GM23338 (cell line): ENCODE results near the gene PYGO1. TPM values are rescaled to one million over a fixed set of nuclear protein-coding genes. Genes with fewer than 3 reads are reported as not detected.

Experiments
- ATAC-seq: fragments of 200-7000 bp; cut with Tn5 transposase; 3 replicates; pipeline ENCODE4 v1.9.1; 2020
- DNase-seq: peaks from one replicate; pipeline ENCODE4 v3.0.0-alpha.2; 2015; ENCODE audit warnings: low spot score
- H2AFZ ChIP-seq: fragments of 200-600 bp; sonication (generic); 2 replicates; pipeline ENCODE4 v1.8.0; 2016; ENCODE audit warnings: antibody characterized with exemption, mild to moderate bottlenecking, moderate library complexity
- H3F3A ChIP-seq: fragments of 200-600 bp; sonication (generic); replicated peaks from 2 replicates; pipeline ENCODE4 v1.8.0; 2017; ENCODE audit warnings: antibody characterized with exemption, mixed run types, low read depth
- H3K27ac ChIP-seq: fragments of 200-600 bp; sonication (generic); 2 replicates; pipeline ENCODE4 v1.6.1; 2016; ENCODE audit warnings: low read depth
- H3K27me3 ChIP-seq: fragments of 200-600 bp; sonication (generic); 2 replicates; pipeline ENCODE4 v1.8.0; 2016; ENCODE audit warnings: mild to moderate bottlenecking, mixed run types, moderate library complexity; ENCODE audit not compliant: insufficient read depth
- H3K36me3 ChIP-seq: fragments of 200-600 bp; sonication (generic); 2 replicates; pipeline ENCODE4 v1.8.0; 2016; ENCODE audit warnings: mild to moderate bottlenecking; ENCODE audit not compliant: insufficient read depth
- H3K4me1 ChIP-seq: fragments of 200-600 bp; sonication (generic); 2 replicates; pipeline ENCODE4 v1.8.0; 2016; ENCODE audit warnings: mild to moderate bottlenecking, moderate library complexity; ENCODE audit not compliant: insufficient read depth
- H3K4me2 ChIP-seq: fragments of 200-600 bp; sonication (generic); 2 replicates; pipeline ENCODE4 v1.7.1; 2017; ENCODE audit warnings: mixed run types
- H3K4me3 ChIP-seq: fragments of 200-600 bp; sonication (generic); 2 replicates; pipeline ENCODE4 v1.6.1; 2016; ENCODE audit warnings: mixed run types
- H3K79me2 ChIP-seq: fragments of 200-600 bp; sonication (generic); replicated peaks from 2 replicates; pipeline ENCODE4 v1.8.0; 2017; ENCODE audit warnings: mild to moderate bottlenecking; ENCODE audit not compliant: insufficient read depth
- H3K9me2 ChIP-seq: fragments of 200-600 bp; sonication (generic); 2 replicates; pipeline ENCODE4 v1.8.0; 2017; ENCODE audit not compliant: insufficient read depth
- H4K20me1 ChIP-seq: fragments of 200-600 bp; sonication (generic); replicated peaks from 2 replicates; pipeline ENCODE4 v1.8.0; 2017; ENCODE audit warnings: mild to moderate bottlenecking; ENCODE audit not compliant: insufficient read depth
- H3K27ac Mint-ChIP-seq: 2 replicates; pipeline ENCODE4 v1.8.0; 2020; ENCODE audit warnings: inconsistent platforms, mild to moderate bottlenecking, moderate library complexity, mixed read lengths
- H3K27me3 Mint-ChIP-seq: 3 replicates; pipeline ENCODE4 v1.8.0; 2022; ENCODE audit warnings: low read depth, mild to moderate bottlenecking, moderate library complexity, mixed read lengths, inconsistent platforms; ENCODE audit not compliant: insufficient read depth, poor library complexity
- H3K36me3 Mint-ChIP-seq: 3 replicates; pipeline ENCODE4 v1.8.0; 2021; ENCODE audit warnings: low read depth, mild to moderate bottlenecking, inconsistent platforms, moderate library complexity, mixed read lengths
- H3K4me1 Mint-ChIP-seq: 3 replicates; pipeline ENCODE4 v1.8.0; 2020; ENCODE audit warnings: mild to moderate bottlenecking, inconsistent platforms, mixed read lengths
- H3K4me3 Mint-ChIP-seq: 3 replicates; pipeline ENCODE4 v1.8.0; 2021; ENCODE audit warnings: moderate library complexity, mild to moderate bottlenecking, inconsistent platforms, mixed read lengths
- H3K9me3 Mint-ChIP-seq: 3 replicates; pipeline ENCODE4 v1.8.0; 2020; ENCODE audit warnings: moderate library complexity, mild to moderate bottlenecking, inconsistent platforms, mixed read lengths
- CREB1 ChIP-seq: fragments of 250-450 bp; sonication (Bioruptor Pico); IDR thresholded peaks from 2 replicates; pipeline ENCODE4 v1.5.0; 2020; ENCODE audit warnings: low read depth, mild to moderate bottlenecking, moderate library complexity
- EZH2 ChIP-seq: fragments of 200-600 bp; sonication (generic); IDR thresholded peaks from one replicate; pipeline ENCODE4 v1.8.0; 2017; ENCODE audit warnings: antibody characterized with exemption, mild to moderate bottlenecking, low read depth; ENCODE audit not compliant: unreplicated experiment
- EZH2phosphoT487 ChIP-seq: fragments of 200-600 bp; sonication (generic); IDR thresholded peaks from one replicate; pipeline ENCODE4 v1.8.1; 2018; ENCODE audit warnings: antibody characterized with exemption; ENCODE audit not compliant: unreplicated experiment
- JUNB ChIP-seq: IDR thresholded peaks from one replicate; pipeline ENCODE4 v1.6.1; 2016; ENCODE audit warnings: antibody characterized with exemption; ENCODE audit not compliant: unreplicated experiment
- NANOG ChIP-seq: IDR thresholded peaks from 2 replicates; pipeline ENCODE4 v1.6.1; 2016; ENCODE audit warnings: antibody characterized with exemption, borderline replicate concordance
- POLR2AphosphoS5 ChIP-seq: IDR thresholded peaks from 2 replicates; pipeline ENCODE4 v1.6.1; 2016; ENCODE audit warnings: antibody characterized with exemption, low read depth
- STAT1 ChIP-seq: IDR thresholded peaks from one replicate; pipeline ENCODE4 v1.6.1; 2016; ENCODE audit warnings: antibody characterized with exemption; ENCODE audit not compliant: unreplicated experiment
- ZNF331 ChIP-seq: fragments of 250-450 bp; sonication (Bioruptor Pico); IDR thresholded peaks from 2 replicates; pipeline ENCODE4 v1.5.0; 2020; ENCODE audit warnings: low read depth, mild to moderate bottlenecking, moderate library complexity
- polyA plus RNA-seq: library from polyadenylated mRNA; unstranded; fragments of >200 nt; fragmentation: Nextera tagmentation; extraction: Ambion mirVana; gene quantifications from 2 replicates; pipeline ENCODE4 v1.2.1, GENCODE V29; 2016
- total RNA-seq: library from RNA; depleted of rRNA; stranded (reverse); fragments of >200 nt; shearing (Covaris generic); gene quantifications from 2 replicates; pipeline ENCODE4 v1.2.3, GENCODE V29; 2014
- TF ChIP-seq, protein P1 (sequence below): IDR thresholded peaks from one replicate; pipeline ENCODE4 v1.6.1; 2018; ENCODE audit warnings: antibody characterized with exemption; ENCODE audit not compliant: unreplicated experiment
- TF ChIP-seq, protein P2 (sequence below): fragments of 250-450 bp; sonication (Bioruptor Pico); IDR thresholded peaks from 2 replicates; pipeline ENCODE4 v1.5.0; 2020; ENCODE audit warnings: mild to moderate bottlenecking, moderate library complexity
- TF ChIP-seq, protein P3 (sequence below): IDR thresholded peaks from 2 replicates; pipeline ENCODE4 v1.6.1; 2016; ENCODE audit warnings: antibody characterized with exemption

The PYGO1 gene
- total and polyA plus RNA-seq, 2 experiments from 2014 or later, result 0.18 to 0.52 TPM

DNA sequence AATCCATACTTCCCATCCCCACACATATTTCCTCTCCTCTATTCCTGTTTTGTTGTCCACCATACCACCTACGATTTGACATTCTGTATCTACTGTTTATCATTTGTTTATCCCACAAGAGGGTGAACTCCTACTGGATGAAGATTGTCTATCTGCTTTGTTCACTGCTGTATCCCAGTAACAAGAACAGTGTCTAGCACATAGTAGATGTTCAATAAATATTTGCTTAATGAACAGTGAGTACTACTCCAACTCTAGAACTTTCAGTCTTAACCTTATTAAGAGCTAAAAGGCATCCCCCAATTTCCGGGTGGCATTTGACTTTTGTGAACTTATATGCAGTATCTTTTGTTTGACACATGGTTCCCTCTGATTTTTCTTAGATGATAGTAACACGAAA is 1.3 kb downstream of the PYGO1 start:
- H3K4me1 ChIP-seq, result 0 out of 2 replicates have a peak, but pooled peaks cover 3% of the 10 kb centered on the region
- peaks cover 76% of the 10 kb centered on the region for H3K27me3 ChIP-seq
- peak overlapping the region; percentile 77 for H3K4me3 ChIP-seq
- DNase-seq (no peak), ATAC-seq (no peak)
- H3K27ac ChIP-seq, result no peak overlapping the region
- H3K27me3 Mint-ChIP-seq, result peaks cover 24% of the 10 kb centered on the region
- TF ChIP-seq STAT1, result no peak
- TF ChIP-seq, protein P1, sequence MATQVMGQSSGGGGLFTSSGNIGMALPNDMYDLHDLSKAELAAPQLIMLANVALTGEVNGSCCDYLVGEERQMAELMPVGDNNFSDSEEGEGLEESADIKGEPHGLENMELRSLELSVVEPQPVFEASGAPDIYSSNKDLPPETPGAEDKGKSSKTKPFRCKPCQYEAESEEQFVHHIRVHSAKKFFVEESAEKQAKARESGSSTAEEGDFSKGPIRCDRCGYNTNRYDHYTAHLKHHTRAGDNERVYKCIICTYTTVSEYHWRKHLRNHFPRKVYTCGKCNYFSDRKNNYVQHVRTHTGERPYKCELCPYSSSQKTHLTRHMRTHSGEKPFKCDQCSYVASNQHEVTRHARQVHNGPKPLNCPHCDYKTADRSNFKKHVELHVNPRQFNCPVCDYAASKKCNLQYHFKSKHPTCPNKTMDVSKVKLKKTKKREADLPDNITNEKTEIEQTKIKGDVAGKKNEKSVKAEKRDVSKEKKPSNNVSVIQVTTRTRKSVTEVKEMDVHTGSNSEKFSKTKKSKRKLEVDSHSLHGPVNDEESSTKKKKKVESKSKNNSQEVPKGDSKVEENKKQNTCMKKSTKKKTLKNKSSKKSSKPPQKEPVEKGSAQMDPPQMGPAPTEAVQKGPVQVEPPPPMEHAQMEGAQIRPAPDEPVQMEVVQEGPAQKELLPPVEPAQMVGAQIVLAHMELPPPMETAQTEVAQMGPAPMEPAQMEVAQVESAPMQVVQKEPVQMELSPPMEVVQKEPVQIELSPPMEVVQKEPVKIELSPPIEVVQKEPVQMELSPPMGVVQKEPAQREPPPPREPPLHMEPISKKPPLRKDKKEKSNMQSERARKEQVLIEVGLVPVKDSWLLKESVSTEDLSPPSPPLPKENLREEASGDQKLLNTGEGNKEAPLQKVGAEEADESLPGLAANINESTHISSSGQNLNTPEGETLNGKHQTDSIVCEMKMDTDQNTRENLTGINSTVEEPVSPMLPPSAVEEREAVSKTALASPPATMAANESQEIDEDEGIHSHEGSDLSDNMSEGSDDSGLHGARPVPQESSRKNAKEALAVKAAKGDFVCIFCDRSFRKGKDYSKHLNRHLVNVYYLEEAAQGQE, result no peak
- no peak for TF ChIP-seq ZNF331 (CRISPR knock-in tag)
- no peak for TF ChIP-seq JUNB
- H3K79me2 ChIP-seq, result no peaks in the 10 kb centered on the region
- peaks cover 7% of the 10 kb centered on the region; the same call in 2 of the 3 replicates for H3K9me3 Mint-ChIP-seq
- H3K36me3 ChIP-seq, result no peaks in the 10 kb centered on the region
- H2AFZ ChIP-seq, result no peak overlapping the region; the same call in 1 of the 2 replicates
- peak overlapping the region; percentile 85 for H3K4me2 ChIP-seq
- no peaks in the 10 kb centered on the region for H3F3A ChIP-seq
- H3K4me3 Mint-ChIP-seq, result no peak overlapping the region
- no peak overlapping the region for H3K27ac Mint-ChIP-seq
- H3K9me2 ChIP-seq, result no peaks in the 10 kb centered on the region
- H3K4me1 Mint-ChIP-seq, result peaks cover 4% of the 10 kb centered on the region; the same call in 1 of the 3 replicates
- H4K20me1 ChIP-seq, result no peaks in the 10 kb centered on the region; the same call in none of the 2 replicates
- 0 out of 3 replicates have a peak, but pooled peaks cover 3% of the 10 kb centered on the region for H3K36me3 Mint-ChIP-seq

DNA sequence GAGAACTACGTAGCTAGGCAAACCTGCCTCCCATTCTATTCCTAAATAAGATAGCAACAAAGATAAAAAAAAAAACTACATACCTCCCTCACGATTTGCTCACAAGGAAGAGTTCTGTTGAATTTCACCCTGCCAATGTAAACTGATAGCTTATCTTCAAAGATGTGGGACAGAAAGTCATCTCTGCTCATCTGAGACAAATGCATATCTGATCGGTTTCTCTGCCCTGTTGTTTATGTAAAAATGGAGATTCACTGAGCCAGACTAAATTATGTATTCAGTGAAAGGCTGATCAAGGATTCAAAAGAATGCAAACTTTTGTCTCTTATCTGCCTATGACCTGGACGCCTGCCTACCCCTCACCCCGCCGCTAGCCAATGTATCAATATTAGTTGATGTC is 11.2 kb downstream of the PYGO1 start:
- no peaks in the 10 kb centered on the region; the same call in 2 of the 3 replicates for H3K4me1 Mint-ChIP-seq
- ATAC-seq, result no peak
- H3K36me3 Mint-ChIP-seq, result no peaks in the 10 kb centered on the region
- H3K27ac Mint-ChIP-seq, result no peak overlapping the region
- H3K4me3 ChIP-seq, result no peak overlapping the region
- no peaks in the 10 kb centered on the region for H3K9me2 ChIP-seq
- no peak overlapping the region for H2AFZ ChIP-seq
- peaks cover 1% of the 10 kb centered on the region for H3K27me3 Mint-ChIP-seq
- H3K4me3 Mint-ChIP-seq, result no peak overlapping the region
- H4K20me1 ChIP-seq, result no peaks in the 10 kb centered on the region
- no peaks in the 10 kb centered on the region for H3K27me3 ChIP-seq
- H3K27ac ChIP-seq, result no peak overlapping the region
- DNase-seq, result no peak
- no peaks in the 10 kb centered on the region for H3F3A ChIP-seq
- 0 out of 3 replicates have a peak, but pooled peaks cover 4% of the 10 kb centered on the region for H3K9me3 Mint-ChIP-seq
- no peaks in the 10 kb centered on the region for H3K4me1 ChIP-seq
- no peak overlapping the region for H3K4me2 ChIP-seq
- H3K36me3 ChIP-seq, result no peaks in the 10 kb centered on the region
- no peaks in the 10 kb centered on the region for H3K79me2 ChIP-seq
- TF ChIP-seq STAT1 (no peak), CREB1 (no peak), POLR2AphosphoS5 (no peak), JUNB (no peak), NANOG (no peak), EZH2 (no peak), ZNF331 (CRISPR knock-in tag) (no peak), EZH2phosphoT487 (no peak)
- TF ChIP-seq, protein P2, sequence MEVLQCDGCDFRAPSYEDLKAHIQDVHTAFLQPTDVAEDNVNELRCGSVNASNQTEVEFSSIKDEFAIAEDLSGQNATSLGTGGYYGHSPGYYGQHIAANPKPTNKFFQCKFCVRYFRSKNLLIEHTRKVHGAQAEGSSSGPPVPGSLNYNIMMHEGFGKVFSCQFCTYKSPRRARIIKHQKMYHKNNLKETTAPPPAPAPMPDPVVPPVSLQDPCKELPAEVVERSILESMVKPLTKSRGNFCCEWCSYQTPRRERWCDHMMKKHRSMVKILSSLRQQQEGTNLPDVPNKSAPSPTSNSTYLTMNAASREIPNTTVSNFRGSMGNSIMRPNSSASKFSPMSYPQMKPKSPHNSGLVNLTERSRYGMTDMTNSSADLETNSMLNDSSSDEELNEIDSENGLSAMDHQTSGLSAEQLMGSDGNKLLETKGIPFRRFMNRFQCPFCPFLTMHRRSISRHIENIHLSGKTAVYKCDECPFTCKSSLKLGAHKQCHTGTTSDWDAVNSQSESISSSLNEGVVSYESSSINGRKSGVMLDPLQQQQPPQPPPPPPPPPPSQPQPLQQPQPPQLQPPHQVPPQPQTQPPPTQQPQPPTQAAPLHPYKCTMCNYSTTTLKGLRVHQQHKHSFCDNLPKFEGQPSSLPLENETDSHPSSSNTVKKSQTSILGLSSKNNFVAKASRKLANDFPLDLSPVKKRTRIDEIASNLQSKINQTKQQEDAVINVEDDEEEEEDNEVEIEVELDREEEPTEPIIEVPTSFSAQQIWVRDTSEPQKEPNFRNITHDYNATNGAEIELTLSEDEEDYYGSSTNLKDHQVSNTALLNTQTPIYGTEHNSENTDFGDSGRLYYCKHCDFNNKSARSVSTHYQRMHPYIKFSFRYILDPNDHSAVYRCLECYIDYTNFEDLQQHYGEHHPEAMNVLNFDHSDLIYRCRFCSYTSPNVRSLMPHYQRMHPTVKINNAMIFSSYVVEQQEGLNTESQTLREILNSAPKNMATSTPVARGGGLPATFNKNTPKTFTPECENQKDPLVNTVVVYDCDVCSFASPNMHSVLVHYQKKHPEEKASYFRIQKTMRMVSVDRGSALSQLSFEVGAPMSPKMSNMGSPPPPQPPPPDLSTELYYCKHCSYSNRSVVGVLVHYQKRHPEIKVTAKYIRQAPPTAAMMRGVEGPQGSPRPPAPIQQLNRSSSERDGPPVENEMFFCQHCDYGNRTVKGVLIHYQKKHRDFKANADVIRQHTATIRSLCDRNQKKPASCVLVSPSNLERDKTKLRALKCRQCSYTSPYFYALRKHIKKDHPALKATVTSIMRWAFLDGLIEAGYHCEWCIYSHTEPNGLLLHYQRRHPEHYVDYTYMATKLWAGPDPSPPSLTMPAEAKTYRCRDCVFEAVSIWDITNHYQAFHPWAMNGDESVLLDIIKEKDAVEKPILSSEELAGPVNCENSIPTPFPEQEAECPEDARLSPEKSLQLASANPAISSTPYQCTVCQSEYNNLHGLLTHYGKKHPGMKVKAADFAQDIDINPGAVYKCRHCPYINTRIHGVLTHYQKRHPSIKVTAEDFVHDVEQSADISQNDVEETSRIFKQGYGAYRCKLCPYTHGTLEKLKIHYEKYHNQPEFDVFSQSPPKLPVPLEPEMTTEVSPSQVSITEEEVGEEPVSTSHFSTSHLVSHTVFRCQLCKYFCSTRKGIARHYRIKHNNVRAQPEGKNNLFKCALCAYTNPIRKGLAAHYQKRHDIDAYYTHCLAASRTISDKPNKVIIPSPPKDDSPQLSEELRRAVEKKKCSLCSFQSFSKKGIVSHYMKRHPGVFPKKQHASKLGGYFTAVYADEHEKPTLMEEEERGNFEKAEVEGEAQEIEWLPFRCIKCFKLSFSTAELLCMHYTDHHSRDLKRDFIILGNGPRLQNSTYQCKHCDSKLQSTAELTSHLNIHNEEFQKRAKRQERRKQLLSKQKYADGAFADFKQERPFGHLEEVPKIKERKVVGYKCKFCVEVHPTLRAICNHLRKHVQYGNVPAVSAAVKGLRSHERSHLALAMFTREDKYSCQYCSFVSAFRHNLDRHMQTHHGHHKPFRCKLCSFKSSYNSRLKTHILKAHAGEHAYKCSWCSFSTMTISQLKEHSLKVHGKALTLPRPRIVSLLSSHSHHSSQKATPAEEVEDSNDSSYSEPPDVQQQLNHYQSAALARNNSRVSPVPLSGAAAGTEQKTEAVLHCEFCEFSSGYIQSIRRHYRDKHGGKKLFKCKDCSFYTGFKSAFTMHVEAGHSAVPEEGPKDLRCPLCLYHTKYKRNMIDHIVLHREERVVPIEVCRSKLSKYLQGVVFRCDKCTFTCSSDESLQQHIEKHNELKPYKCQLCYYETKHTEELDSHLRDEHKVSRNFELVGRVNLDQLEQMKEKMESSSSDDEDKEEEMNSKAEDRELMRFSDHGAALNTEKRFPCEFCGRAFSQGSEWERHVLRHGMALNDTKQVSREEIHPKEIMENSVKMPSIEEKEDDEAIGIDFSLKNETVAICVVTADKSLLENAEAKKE, result no peak
- TF ChIP-seq, protein P3, sequence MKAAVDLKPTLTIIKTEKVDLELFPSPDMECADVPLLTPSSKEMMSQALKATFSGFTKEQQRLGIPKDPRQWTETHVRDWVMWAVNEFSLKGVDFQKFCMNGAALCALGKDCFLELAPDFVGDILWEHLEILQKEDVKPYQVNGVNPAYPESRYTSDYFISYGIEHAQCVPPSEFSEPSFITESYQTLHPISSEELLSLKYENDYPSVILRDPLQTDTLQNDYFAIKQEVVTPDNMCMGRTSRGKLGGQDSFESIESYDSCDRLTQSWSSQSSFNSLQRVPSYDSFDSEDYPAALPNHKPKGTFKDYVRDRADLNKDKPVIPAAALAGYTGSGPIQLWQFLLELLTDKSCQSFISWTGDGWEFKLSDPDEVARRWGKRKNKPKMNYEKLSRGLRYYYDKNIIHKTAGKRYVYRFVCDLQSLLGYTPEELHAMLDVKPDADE, result no peak
